ENCODE data around the gene MT2A.

The MT2A gene

DNA sequence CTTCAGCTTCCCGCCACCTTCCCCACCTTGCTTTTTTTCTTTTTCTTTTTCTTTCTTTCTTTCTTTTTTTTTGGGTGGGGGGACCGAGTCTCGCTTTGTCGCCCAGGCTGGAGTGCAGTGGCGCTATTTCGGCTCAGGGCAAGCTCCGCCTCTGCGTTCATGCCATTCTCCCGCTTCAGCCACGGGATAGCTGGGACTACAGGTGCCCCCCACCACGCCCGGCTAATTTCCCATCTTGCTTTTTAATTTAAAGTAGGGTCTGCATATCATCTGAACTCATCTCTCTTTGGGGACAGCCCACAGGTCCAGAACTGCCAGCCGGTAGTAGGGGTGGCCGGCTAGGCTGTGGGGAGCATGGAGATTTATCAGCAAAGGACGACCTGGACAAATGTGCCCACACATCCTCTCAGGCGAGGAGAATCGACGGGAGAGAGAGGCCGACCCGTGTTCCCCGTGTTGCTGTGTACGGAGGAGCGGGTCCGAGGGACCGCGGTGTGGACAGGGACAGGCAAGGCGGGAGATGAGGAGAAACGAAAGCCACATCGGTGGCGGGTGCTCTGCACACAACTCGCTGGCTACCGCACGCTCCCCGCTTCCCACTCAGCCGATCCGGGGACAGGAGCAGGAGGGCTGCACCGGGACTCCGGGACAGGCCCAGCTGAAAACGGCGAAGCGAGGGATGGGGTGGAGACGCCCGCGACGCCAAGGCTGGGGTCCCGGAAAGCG lies 26.5 kb downstream of the MT2A start:
- DNase-seq (ENCODE audit: low spot score) = no peak
- in situ Hi-C loops (cut with MboI; ENCODE audit: low sequenced_read_pairs, unreplicated experiment) = no loop called here

DNA sequence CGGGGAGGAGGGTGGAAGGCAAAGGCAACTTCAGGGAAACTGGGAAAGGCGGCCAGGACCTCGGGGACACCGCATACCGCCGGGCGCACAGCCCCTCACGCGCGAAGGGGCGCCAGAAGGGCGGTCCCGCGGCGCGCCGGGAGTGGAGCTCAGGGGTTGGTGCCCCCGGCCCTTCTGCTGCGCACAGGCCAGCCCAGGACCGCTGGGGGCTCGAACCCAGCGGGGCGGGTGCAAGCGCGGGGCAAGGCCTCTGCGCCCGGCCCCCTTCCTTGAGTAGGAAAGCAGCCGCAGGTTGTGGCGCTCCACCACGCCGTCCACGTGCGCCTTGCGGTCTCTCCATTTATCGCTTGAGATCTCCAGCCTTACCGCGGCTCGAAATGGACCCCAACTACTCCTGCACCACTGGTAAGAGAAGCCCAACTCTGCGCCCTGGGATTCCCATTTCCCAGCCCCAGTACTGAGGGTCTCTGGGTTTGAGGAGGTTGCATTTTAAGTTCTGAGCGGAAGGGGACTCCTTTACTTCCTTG lies 27.1 kb downstream of the MT2A start:
- TF ChIP-seq, protein P1, sequence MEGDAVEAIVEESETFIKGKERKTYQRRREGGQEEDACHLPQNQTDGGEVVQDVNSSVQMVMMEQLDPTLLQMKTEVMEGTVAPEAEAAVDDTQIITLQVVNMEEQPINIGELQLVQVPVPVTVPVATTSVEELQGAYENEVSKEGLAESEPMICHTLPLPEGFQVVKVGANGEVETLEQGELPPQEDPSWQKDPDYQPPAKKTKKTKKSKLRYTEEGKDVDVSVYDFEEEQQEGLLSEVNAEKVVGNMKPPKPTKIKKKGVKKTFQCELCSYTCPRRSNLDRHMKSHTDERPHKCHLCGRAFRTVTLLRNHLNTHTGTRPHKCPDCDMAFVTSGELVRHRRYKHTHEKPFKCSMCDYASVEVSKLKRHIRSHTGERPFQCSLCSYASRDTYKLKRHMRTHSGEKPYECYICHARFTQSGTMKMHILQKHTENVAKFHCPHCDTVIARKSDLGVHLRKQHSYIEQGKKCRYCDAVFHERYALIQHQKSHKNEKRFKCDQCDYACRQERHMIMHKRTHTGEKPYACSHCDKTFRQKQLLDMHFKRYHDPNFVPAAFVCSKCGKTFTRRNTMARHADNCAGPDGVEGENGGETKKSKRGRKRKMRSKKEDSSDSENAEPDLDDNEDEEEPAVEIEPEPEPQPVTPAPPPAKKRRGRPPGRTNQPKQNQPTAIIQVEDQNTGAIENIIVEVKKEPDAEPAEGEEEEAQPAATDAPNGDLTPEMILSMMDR (IDR thresholded peaks at IDR 0.05; ENCODE audit: borderline replicate concordance, control extremely low read depth, extremely low read depth, insufficient read depth, missing control alignments) = no peak
- no peak for DNase-seq (ENCODE audit: low spot score)
- in situ Hi-C loops (cut with MboI; ENCODE audit: low sequenced_read_pairs, unreplicated experiment) = no loop called here

More for the DNA sequence above, 26.5 kb downstream of the MT2A start:
- TF ChIP-seq, protein P1 (IDR thresholded peaks at IDR 0.05; ENCODE audit: borderline replicate concordance, control extremely low read depth, extremely low read depth, insufficient read depth, missing control alignments) = no peak

- TF ChIP-seq, protein P1 (IDR thresholded peaks at IDR 0.05; ENCODE audit: borderline replicate concordance, control extremely low read depth, extremely low read depth, insufficient read depth, missing control alignments) = no peak
- DNase-seq (ENCODE audit: low spot score) = no peak
- in situ Hi-C loops (cut with MboI; ENCODE audit: low sequenced_read_pairs, unreplicated experiment) = no loop called here
Measured at GRCh38 chr16:56636616-56637413, 28.4 kb downstream of the MT2A start.

DNA sequence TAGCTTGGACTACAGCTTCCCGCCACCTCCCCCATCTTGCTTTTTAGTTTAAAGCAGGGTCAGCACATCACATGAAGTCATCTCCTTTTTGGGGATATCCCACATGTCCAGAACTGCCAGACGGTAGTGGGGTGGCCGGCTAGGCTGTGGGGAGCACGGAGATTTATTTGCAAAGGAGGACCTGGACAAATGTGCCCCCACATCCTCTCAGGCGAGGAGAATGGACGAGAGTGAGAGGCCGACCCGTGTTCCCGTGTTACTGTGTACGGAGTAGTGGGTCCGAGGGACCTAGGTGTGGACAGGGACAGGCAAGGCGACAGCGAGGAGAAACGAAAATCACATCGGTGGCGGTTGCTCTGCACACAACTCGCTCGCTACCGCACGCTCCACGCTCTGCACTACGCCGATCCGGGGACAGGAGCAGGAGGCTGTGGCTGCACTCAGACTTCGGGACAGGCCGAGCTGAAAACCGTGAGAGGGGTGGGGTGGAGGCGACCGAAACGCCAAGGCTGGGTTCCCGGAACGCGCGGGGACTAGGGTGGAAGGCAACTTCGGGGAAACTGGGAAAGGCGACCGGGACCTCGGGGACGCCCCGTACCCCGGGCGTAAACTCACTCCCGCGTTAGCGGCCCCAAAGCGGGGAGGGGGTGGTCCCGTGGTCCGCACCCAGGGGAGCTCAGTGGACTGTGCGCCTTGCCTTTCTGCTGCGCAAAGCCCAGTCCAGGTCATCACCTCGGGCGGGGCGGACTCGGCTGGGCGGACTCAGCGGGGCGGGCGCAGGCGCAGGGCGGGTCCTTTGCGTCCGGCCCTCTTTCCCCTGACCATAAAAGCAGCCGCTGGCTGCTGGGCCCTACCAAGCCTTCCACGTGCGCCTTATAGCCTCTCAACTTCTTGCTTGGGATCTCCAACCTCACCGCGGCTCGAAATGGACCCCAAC lies 29.7 kb downstream of the MT2A start, which contains the start of gene MT1A:
MT1A (plus strand) TSS at position 853 of the 937 bp plus-strand sequence; CDS start at position 926, 73 bp downstream.
- in situ Hi-C loops (cut with MboI; ENCODE audit: low sequenced_read_pairs, unreplicated experiment) = no loop called here
- TF ChIP-seq, protein P1 (IDR thresholded peaks at IDR 0.05; ENCODE audit: borderline replicate concordance, control extremely low read depth, extremely low read depth, insufficient read depth, missing control alignments) = no peak
- no peak for DNase-seq (ENCODE audit: low spot score)

- in situ Hi-C loops (cut with MboI; ENCODE audit: low sequenced_read_pairs, unreplicated experiment) = no loop called here
- TF ChIP-seq, protein P1 (IDR thresholded peaks at IDR 0.05; ENCODE audit: borderline replicate concordance, control extremely low read depth, extremely low read depth, insufficient read depth, missing control alignments) = no peak
- DNase-seq (ENCODE audit: low spot score) = no peak
Measured at GRCh38 chr16:56639045-56639444, 30.7 kb downstream of the MT2A start.

- no peak for DNase-seq (ENCODE audit: low spot score)
- in situ Hi-C loops (cut with MboI; ENCODE audit: low sequenced_read_pairs, unreplicated experiment) = no loop called here
- TF ChIP-seq, protein P1 (IDR thresholded peaks at IDR 0.05; ENCODE audit: borderline replicate concordance, control extremely low read depth, extremely low read depth, insufficient read depth, missing control alignments) = no peak
Measured at GRCh38 chr16:56640076-56640475, 31.7 kb downstream of the MT2A start.

All from GM13976 (cell line).